ENCODE results near the gene FZD10.

Gene FZD10

GRCh38 chr12:130179621-130180020 is 17.4 kb downstream of the FZD10 start:
- no peak for TF ChIP-seq CREB1 (IDR thresholded peaks at IDR 0.05; ENCODE audit: low read depth)
- TF ChIP-seq TCF12 (IDR thresholded peaks at IDR 0.05; ENCODE audit: low read depth), result no peak
- TF ChIP-seq, protein P1, sequence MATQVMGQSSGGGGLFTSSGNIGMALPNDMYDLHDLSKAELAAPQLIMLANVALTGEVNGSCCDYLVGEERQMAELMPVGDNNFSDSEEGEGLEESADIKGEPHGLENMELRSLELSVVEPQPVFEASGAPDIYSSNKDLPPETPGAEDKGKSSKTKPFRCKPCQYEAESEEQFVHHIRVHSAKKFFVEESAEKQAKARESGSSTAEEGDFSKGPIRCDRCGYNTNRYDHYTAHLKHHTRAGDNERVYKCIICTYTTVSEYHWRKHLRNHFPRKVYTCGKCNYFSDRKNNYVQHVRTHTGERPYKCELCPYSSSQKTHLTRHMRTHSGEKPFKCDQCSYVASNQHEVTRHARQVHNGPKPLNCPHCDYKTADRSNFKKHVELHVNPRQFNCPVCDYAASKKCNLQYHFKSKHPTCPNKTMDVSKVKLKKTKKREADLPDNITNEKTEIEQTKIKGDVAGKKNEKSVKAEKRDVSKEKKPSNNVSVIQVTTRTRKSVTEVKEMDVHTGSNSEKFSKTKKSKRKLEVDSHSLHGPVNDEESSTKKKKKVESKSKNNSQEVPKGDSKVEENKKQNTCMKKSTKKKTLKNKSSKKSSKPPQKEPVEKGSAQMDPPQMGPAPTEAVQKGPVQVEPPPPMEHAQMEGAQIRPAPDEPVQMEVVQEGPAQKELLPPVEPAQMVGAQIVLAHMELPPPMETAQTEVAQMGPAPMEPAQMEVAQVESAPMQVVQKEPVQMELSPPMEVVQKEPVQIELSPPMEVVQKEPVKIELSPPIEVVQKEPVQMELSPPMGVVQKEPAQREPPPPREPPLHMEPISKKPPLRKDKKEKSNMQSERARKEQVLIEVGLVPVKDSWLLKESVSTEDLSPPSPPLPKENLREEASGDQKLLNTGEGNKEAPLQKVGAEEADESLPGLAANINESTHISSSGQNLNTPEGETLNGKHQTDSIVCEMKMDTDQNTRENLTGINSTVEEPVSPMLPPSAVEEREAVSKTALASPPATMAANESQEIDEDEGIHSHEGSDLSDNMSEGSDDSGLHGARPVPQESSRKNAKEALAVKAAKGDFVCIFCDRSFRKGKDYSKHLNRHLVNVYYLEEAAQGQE (IDR thresholded peaks at IDR 0.05; ENCODE audit: low read depth), result no peak
- TF ChIP-seq EGR1 (IDR thresholded peaks at IDR 0.05), result no peak
- TF ChIP-seq FOXM1 (IDR thresholded peaks at IDR 0.05; ENCODE audit: borderline replicate concordance, low read depth), result no peak
- TF ChIP-seq USF1 (IDR thresholded peaks at IDR 0.05), result no peak
- TF ChIP-seq EP300 (IDR thresholded peaks at IDR 0.05; ENCODE audit: borderline replicate concordance), result no peak
- no peak for TF ChIP-seq YY1 (IDR thresholded peaks at IDR 0.05; ENCODE audit: low read depth)
- TF ChIP-seq RAD21 (IDR thresholded peaks at IDR 0.05; ENCODE audit: low read depth), result no peak
- TF ChIP-seq CEBPB (IDR thresholded peaks at IDR 0.05), result no peak

GRCh38 chr12:130181211-130181610 is 18.9 kb downstream of the FZD10 start:
- TF ChIP-seq CEBPB (IDR thresholded peaks at IDR 0.05) (no peak), TAF1 (IDR thresholded peaks at IDR 0.05; ENCODE audit: low read depth) (no peak), NFIC (IDR thresholded peaks at IDR 0.05) (no peak), RAD21 (IDR thresholded peaks at IDR 0.05; ENCODE audit: low read depth) (no peak), USF1 (IDR thresholded peaks at IDR 0.05) (no peak), ZBTB7A (IDR thresholded peaks at IDR 0.05; ENCODE audit: low read depth) (no peak), FOXM1 (IDR thresholded peaks at IDR 0.05; ENCODE audit: borderline replicate concordance, low read depth) (no peak), CREB1 (IDR thresholded peaks at IDR 0.05; ENCODE audit: low read depth) (no peak), EGR1 (IDR thresholded peaks at IDR 0.05) (no peak), TEAD4 (IDR thresholded peaks at IDR 0.05) (no peak), TCF12 (IDR thresholded peaks at IDR 0.05; ENCODE audit: low read depth) (no peak), EP300 (IDR thresholded peaks at IDR 0.05; ENCODE audit: borderline replicate concordance) (no peak), YY1 (IDR thresholded peaks at IDR 0.05; ENCODE audit: low read depth) (no peak)
- TF ChIP-seq, protein P1 (IDR thresholded peaks at IDR 0.05; ENCODE audit: low read depth), result no peak
- TF ChIP-seq, protein P2, sequence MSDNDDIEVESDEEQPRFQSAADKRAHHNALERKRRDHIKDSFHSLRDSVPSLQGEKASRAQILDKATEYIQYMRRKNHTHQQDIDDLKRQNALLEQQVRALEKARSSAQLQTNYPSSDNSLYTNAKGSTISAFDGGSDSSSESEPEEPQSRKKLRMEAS (IDR thresholded peaks at IDR 0.05), result no peak

GRCh38 chr12:130183585-130184370 is 21.5 kb downstream of the FZD10 start:
- no peak for TF ChIP-seq NFIC (IDR thresholded peaks at IDR 0.05)
- TF ChIP-seq EGR1 (IDR thresholded peaks at IDR 0.05), result no peak
- no peak for TF ChIP-seq TCF12 (IDR thresholded peaks at IDR 0.05; ENCODE audit: low read depth)
- no peak for TF ChIP-seq RAD21 (IDR thresholded peaks at IDR 0.05; ENCODE audit: low read depth)
- no peak for TF ChIP-seq ZBTB7A (IDR thresholded peaks at IDR 0.05; ENCODE audit: low read depth)

DNA sequence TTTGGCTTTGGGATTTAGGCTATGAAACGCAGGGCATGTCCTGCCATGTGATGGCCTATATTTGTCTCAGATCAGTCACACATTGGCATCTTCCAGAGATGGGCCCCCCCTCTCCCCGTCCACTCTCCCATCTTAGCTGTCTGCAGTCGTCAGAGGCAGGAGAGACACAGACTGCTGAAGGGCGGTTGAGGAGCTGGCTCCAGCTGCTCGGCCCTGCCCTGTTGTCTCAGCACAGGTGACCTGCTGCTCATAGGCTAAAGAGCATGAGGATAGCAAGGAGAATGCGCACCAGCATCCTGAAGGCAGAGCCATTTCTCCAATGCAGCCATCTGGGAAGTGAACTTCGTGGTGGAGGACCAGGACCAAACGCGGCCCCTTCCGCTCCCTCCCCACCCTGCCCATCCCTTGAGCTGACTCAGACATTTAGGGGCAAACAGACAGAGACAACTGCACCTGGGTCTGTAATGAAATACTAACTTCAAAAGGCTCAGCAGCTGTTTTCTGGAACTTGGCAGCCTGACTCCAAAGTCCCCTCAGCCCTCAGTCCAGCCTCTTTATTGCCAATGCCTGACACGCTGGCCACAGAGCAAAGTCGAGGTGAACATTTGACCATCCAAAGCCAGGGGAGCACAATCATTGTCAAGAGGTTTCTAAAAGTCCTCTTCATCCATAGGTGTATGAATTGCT is 22.3 kb downstream of the FZD10 start:
- TF ChIP-seq TCF12 (IDR thresholded peaks at IDR 0.05; ENCODE audit: low read depth) (no peak), TEAD4 (IDR thresholded peaks at IDR 0.05) (no peak), TAF1 (IDR thresholded peaks at IDR 0.05; ENCODE audit: low read depth) (no peak), CEBPB (IDR thresholded peaks at IDR 0.05) (no peak), RAD21 (IDR thresholded peaks at IDR 0.05; ENCODE audit: low read depth) (no peak), EGR1 (IDR thresholded peaks at IDR 0.05) (no peak), ZBTB7A (IDR thresholded peaks at IDR 0.05; ENCODE audit: low read depth) (no peak), CREB1 (IDR thresholded peaks at IDR 0.05; ENCODE audit: low read depth) (no peak), NFIC (IDR thresholded peaks at IDR 0.05) (no peak), EP300 (IDR thresholded peaks at IDR 0.05; ENCODE audit: borderline replicate concordance) (no peak), USF1 (IDR thresholded peaks at IDR 0.05) (no peak), YY1 (IDR thresholded peaks at IDR 0.05; ENCODE audit: low read depth) (no peak), FOXM1 (IDR thresholded peaks at IDR 0.05; ENCODE audit: borderline replicate concordance, low read depth) (no peak)
- TF ChIP-seq, protein P1 (IDR thresholded peaks at IDR 0.05; ENCODE audit: low read depth), result no peak
- TF ChIP-seq, protein P2 (IDR thresholded peaks at IDR 0.05), result no peak
